Lower lobe of right lung (tissue), 2 donors: Measurements from ENCODE around the gene C1orf105. TPM values are rescaled to one million over a fixed set of nuclear protein-coding genes. Genes with fewer than 3 reads are reported as not detected.

Source experiments
- ATAC-seq, 2 donors: fragments of 200-7000 bp; cut with Tn5 transposase; one replicate each; pipeline ENCODE4 v1.9.1; 2020 to 2022; ENCODE audit warnings: mild to moderate bottlenecking in 2 of 2, moderate library complexity in 2 of 2
- DNase-seq: peaks from one replicate; pipeline ENCODE4 v3.0.0-alpha.2; 2020
- H3K27ac ChIP-seq: fragments of 200-600 bp; one replicate; pipeline ENCODE4 v1.8.0; 2022
- H3K27me3 ChIP-seq: fragments of 200-600 bp; one replicate; pipeline ENCODE4 v1.8.0; 2022; ENCODE audit warnings: low read depth
- H3K36me3 ChIP-seq: fragments of 200-600 bp; one replicate; pipeline ENCODE4 v1.8.0; 2022; ENCODE audit warnings: mild to moderate bottlenecking
- H3K4me1 ChIP-seq: fragments of 200-600 bp; one replicate; pipeline ENCODE4 v1.8.0; 2022
- H3K4me3 ChIP-seq: fragments of 200-600 bp; one replicate; pipeline ENCODE4 v1.8.0; 2022; ENCODE audit warnings: mild to moderate bottlenecking
- H3K9me3 ChIP-seq: fragments of 200-600 bp; one replicate; pipeline ENCODE4 v1.8.0; 2022
- CTCF ChIP-seq: fragments of 200-600 bp; IDR thresholded peaks from one replicate; pipeline ENCODE4 v1.8.0; 2022; ENCODE audit warnings: antibody characterized with exemption, mild to moderate bottlenecking
- intact Hi-C: fragments of 100-400 bp; cut with DNase I; formaldehyde crosslinking; loops from one replicate; pipeline ENCODE4 v1.11.0; 2022
- total RNA-seq: library from RNA; stranded (reverse); fragmentation: NEBNext Ultra II Directional; extraction: Animal tissue kit (Norgen Biotek cat#: 25700); gene quantifications from one replicate; pipeline ENCODE4 v1.2.1, GENCODE V29; 2021
- donor health status: DM: no; HTN: yes; CAD: no; lungs with severe emphysema.

Gene C1orf105
- total RNA-seq, 1 donor from 2014 or later, result not detected

- intact Hi-C loops, result no loop called here
- no peak for ATAC-seq
These were observed 20.4 kb upstream of the C1orf105 start for GRCh38 chr1:172399756-172400721.

GRCh38 chr1:172400722-172401105, 19.8 kb upstream of the C1orf105 start:
- no peaks in the 10 kb centered on the region for H3K36me3 ChIP-seq
- intact Hi-C loops, result no loop called here
- TF ChIP-seq CTCF, result no peak
- no peaks in the 10 kb centered on the region for H3K27me3 ChIP-seq
- no peak for ATAC-seq
- no peak overlapping the region for H3K4me3 ChIP-seq
- no peak for DNase-seq
- H3K27ac ChIP-seq, result no peak overlapping the region
- H3K4me1 ChIP-seq, result peaks cover 10% of the 10 kb centered on the region
- H3K9me3 ChIP-seq, result no peaks in the 10 kb centered on the region

More at GRCh38 chr1:172399756-172400721, 20.4 kb upstream of the C1orf105 start:
- H3K27ac ChIP-seq, result no peak overlapping the region
- H3K4me1 ChIP-seq, result peaks cover 10% of the 10 kb centered on the region
- DNase-seq, result no peak
- H3K27me3 ChIP-seq, result no peaks in the 10 kb centered on the region
- no peak for TF ChIP-seq CTCF
- no peak overlapping the region for H3K4me3 ChIP-seq
- H3K9me3 ChIP-seq, result no peaks in the 10 kb centered on the region
- no peaks in the 10 kb centered on the region for H3K36me3 ChIP-seq

- Histone ChIP-seq H3K9me3 (no peaks in the 10 kb centered on the region), H3K4me1 (peaks cover 10% of the 10 kb centered on the region), H3K4me3 (no peak overlapping the region), H3K27me3 (no peaks in the 10 kb centered on the region), H3K36me3 (no peaks in the 10 kb centered on the region), H3K27ac (no peak overlapping the region)
- ATAC-seq (no peak), DNase-seq (no peak)
- no peak for TF ChIP-seq CTCF
- intact Hi-C loops, result no loop called here
These were observed 19.0 kb upstream of the C1orf105 start for GRCh38 chr1:172401477-172401876.

- H3K4me1 ChIP-seq, result peaks cover 10% of the 10 kb centered on the region
- no peak for TF ChIP-seq CTCF
- no peaks in the 10 kb centered on the region for H3K36me3 ChIP-seq
- H3K9me3 ChIP-seq, result no peaks in the 10 kb centered on the region
- ATAC-seq (no peak), DNase-seq (no peak)
- no peaks in the 10 kb centered on the region for H3K27me3 ChIP-seq
- intact Hi-C loops, result no loop called here
- no peak overlapping the region for H3K27ac ChIP-seq
- no peak overlapping the region for H3K4me3 ChIP-seq
These were observed 18.6 kb upstream of the C1orf105 start for GRCh38 chr1:172401892-172402291.

GRCh38 chr1:172402878-172403569, 17.5 kb upstream of the C1orf105 start:
- no peaks in the 10 kb centered on the region for H3K9me3 ChIP-seq
- intact Hi-C loops, result no loop called here
- ATAC-seq, result no peak
- DNase-seq, result no peak
- no peaks in the 10 kb centered on the region for H3K27me3 ChIP-seq
- H3K27ac ChIP-seq, result no peak overlapping the region
- H3K4me3 ChIP-seq, result no peak overlapping the region
- no peaks in the 10 kb centered on the region for H3K36me3 ChIP-seq
- TF ChIP-seq CTCF, result no peak
- peaks cover 7% of the 10 kb centered on the region for H3K4me1 ChIP-seq
